SU-DHL-6 (cell line): ENCODE data around the gene TRPM8.

Experiments used
- EZH2phosphoT487 ChIP-seq: fragments of 200-600 bp; sonication (generic), shearing (Covaris generic); conservative IDR thresholded peaks from 2 replicates; pipeline ENCODE4 v1.6.1; 2018; ENCODE audit warnings: mild to moderate bottlenecking, antibody characterized with exemption, low read length, moderate library complexity, mixed read lengths
- TF ChIP-seq, protein P1 (sequence below): fragments of 200-600 bp; sonication (generic); IDR thresholded peaks from one replicate; pipeline ENCODE4 v1.5.1; 2017; ENCODE audit warnings: antibody characterized with exemption, mild to moderate bottlenecking, low read length, moderate library complexity; ENCODE audit not compliant: insufficient read depth, poor library complexity, severe bottlenecking

DNA sequence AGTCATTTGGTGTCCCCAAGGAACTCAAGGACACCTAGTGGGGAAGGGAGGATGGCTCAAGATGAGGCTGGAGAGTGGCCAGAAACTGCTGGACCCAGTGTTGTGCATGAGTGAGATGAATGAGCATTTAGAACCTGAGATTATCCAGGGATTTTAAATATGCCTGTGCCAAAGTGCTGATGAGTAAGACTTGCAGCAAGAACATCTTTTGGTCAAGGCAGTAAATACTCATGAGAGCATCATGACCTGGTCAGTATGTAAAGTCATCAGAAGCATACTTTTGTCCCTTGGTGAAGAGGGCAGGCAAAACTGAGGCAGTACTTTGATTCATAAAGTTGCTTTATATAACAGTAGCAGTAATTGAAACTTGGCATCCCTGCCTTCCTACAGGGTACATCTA, 130.2 kb downstream of the TRPM8 start:
- TF ChIP-seq, protein P1, sequence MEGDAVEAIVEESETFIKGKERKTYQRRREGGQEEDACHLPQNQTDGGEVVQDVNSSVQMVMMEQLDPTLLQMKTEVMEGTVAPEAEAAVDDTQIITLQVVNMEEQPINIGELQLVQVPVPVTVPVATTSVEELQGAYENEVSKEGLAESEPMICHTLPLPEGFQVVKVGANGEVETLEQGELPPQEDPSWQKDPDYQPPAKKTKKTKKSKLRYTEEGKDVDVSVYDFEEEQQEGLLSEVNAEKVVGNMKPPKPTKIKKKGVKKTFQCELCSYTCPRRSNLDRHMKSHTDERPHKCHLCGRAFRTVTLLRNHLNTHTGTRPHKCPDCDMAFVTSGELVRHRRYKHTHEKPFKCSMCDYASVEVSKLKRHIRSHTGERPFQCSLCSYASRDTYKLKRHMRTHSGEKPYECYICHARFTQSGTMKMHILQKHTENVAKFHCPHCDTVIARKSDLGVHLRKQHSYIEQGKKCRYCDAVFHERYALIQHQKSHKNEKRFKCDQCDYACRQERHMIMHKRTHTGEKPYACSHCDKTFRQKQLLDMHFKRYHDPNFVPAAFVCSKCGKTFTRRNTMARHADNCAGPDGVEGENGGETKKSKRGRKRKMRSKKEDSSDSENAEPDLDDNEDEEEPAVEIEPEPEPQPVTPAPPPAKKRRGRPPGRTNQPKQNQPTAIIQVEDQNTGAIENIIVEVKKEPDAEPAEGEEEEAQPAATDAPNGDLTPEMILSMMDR: no peak
- TF ChIP-seq EZH2phosphoT487: no peak
